IPS-11a (cell line): ENCODE data around the gene CHL1.

Experiments used
- H3K4me3 ChIP-seq: one replicate; pipeline ENCODE4 v1.5.1; 2013; ENCODE audit warnings: low read depth, low read length, control low read depth

The CHL1 gene

GRCh38 chr3:217948-218347 is 21.4 kb downstream of the CHL1 start:
- no peak overlapping the region for H3K4me3 ChIP-seq

DNA sequence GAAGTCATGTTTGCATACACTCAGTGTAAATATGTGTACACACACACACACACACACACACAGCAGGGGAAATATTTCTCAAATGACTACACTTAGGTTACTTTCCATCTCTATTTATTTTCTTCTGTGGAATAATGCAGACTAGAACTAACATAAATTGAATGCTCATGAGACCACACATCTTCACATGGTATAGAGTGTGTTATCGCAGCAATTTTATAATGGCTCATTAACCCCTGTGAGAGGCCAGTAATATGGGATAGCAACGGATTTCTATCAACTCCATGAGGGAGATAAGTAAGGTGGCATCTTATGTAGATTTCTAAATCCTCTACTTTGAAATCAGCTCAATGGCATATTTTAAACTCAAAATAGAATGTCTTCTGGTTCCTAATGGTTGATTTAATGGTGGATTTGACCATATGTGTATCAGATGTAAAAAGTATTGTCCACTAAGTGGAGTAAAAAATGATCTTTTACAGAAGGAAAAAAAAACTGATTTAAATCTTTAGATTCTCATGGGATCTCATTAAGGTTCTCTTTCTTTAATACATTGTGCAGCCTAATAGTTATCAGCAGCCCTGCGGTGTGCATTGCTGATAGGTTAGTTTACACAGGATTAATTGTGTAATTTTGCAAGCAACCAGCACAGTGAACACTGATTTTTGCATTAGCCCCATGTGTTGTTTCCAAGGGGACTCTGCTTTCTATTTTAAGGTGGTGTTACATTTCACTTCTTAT is 32.0 kb downstream of the CHL1 start:
- H3K4me3 ChIP-seq: no peak overlapping the region

GRCh38 chr3:229183-229661 is 32.7 kb downstream of the CHL1 start:
- no peak overlapping the region for H3K4me3 ChIP-seq

GRCh38 chr3:236881-237280 is 40.3 kb downstream of the CHL1 start:
- no peak overlapping the region for H3K4me3 ChIP-seq

GRCh38 chr3:242602-243355 is 46.2 kb downstream of the CHL1 start:
- no peak overlapping the region for H3K4me3 ChIP-seq

GRCh38 chr3:243356-243725 is 46.8 kb downstream of the CHL1 start:
- no peak overlapping the region for H3K4me3 ChIP-seq

DNA sequence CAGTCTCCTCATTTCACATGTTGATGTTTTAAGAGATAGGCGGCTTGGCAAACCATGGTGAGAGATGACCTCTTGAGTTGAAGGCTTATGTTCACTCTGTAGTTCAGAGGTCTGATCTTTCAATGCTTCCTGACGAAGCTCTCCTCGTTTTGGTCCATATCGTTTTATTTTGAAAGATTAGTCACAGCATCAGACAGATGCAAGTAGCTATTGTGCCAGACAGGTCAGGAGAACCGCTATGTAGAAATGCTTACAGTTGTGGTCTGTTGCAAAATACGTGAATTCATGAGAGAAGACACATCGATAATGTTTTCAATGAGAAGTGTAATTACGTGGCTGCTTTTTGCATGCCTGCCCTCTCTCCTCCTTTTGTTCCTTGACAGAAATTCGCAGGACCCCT is 47.5 kb downstream of the CHL1 start:
- H3K4me3 ChIP-seq: no peak overlapping the region

- H3K4me3 ChIP-seq: no peak overlapping the region
Measured at GRCh38 chr3:247916-248315, 51.4 kb downstream of the CHL1 start.

DNA sequence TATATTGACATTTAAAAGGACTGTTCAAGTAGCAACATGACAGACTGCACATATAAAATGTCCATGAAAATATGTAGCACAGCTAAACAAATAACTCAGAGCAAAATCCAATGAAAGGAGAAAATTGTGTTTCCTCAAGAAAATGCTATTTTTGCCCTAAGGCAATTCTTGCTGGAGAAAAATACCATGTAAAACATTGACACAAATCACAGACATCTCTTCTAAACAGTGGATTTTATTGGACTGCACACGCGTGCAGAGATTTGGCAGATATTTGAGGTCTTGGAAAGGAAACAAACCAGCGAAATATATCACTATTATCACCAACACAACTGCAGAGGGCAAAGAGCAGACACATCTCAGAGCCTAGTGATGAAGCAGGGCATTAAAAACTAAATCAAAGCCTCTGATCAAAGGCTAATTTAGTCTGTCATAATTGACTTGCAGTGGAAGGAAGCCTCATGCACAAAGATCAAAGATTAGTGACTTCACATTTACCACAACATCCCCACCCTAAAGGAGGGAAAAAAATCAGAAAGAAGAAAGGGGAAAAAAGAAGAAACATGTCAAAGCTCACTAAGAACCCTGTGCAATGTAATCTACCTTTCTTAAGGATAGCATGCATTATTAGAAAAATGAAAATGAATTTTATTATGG is 52.4 kb downstream of the CHL1 start:
- H3K4me3 ChIP-seq: no peak overlapping the region

- H3K4me3 ChIP-seq: no peak overlapping the region
Measured at GRCh38 chr3:249587-250262, 53.2 kb downstream of the CHL1 start.

GRCh38 chr3:256501-256900 is 59.9 kb downstream of the CHL1 start:
- H3K4me3 ChIP-seq: no peak overlapping the region

DNA sequence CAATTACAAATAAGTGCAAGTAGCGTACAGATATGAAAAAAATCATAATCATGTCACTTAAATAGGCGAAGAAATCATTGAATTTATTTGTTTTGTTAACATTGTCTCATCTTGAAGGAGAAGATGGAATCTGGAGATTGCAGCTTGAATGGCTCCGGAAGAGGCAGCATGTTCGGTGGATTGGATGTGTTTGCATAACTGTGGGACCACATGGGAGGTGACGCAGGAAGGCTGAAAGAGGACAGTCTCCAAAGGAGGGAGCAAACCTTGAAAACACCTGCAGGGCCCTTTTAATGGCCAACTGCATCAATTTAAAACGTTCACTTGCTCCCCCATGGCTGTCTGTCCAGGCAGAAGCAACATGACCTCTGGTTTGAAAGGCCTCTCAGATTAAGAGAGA is 61.3 kb downstream of the CHL1 start:
- H3K4me3 ChIP-seq: no peak overlapping the region

DNA sequence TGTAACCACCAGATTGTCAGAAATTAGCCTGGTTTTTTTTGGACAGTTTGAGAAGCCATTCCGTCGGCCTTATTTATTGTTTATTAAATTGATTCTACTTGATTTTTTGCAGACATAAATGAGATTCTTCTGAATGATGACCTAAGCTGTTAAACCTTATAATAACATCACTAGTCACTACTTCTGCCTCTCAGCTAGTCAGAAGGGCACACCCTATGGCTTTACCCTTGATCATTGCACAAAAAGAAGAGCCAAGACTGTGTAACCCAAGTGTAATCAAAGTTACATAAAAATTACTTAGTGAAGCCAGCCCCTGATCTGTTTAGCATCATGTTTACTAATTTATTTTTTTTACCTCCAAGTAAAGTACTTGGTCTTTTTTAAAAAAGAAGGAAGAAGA is 64.3 kb downstream of the CHL1 start:
- no peak overlapping the region for H3K4me3 ChIP-seq

GRCh38 chr3:263393-263792 is 66.8 kb downstream of the CHL1 start:
- H3K4me3 ChIP-seq: no peak overlapping the region

- H3K4me3 ChIP-seq: no peak overlapping the region
Measured at GRCh38 chr3:264394-265156, 68.0 kb downstream of the CHL1 start.

DNA sequence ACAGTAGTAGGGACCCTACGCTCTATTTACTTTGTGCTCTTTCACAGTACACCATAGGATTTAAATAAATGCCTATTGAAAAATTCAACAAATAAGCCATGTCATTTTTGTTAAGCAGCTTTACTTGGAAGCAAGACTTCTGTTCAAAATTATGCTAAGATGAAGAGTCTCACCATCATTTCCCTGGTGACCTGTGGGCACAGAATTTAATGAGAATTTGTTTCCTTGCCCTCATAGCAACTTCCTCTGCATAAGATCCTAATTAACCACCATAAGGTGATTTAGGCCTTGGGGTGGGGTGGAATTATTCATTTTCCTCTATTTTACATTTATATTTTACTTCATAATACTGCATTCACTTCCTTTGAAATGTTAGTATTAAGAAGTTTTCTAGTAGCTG is 70.5 kb downstream of the CHL1 start:
- no peak overlapping the region for H3K4me3 ChIP-seq

DNA sequence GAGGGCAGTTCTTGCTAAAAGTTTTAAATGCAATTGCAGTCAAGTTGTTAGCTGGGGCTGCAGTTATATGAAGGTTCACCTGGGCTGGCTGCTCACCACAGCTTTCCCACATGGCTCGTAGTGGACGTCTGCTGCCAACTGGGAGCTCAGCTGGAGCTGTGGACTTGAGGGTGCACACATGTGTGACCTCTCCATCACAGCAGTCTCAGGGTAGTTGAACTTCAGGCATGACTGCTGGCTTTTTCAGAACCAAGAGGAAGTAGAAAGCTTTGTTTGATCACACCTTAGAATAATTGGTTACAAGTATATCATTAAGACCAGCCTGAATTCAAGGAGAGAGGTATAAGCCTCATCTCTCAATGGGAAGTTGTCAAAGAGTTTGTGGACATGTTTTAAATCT is 74.1 kb downstream of the CHL1 start:
- H3K4me3 ChIP-seq: no peak overlapping the region

DNA sequence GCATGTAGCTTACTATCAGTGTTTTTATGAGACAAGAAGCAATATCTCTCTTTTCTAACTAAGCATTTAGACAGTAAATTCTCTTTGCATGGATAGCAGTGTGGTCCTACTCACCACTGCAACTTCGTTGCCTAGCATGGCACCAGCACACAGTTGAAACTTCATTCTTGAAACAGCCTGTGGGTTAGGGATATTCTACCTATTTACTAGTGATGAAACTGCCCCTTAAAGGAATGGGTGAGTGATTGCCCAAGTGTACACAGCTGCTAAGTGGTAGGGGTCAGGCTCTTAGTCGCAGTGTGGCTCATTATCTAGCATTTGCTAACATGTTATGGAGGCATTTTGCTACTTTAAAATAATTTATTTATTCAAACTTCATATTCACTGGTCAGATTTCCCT is 78.4 kb downstream of the CHL1 start:
- no peak overlapping the region for H3K4me3 ChIP-seq

GRCh38 chr3:277873-278272 is 81.3 kb downstream of the CHL1 start:
- no peak overlapping the region for H3K4me3 ChIP-seq

DNA sequence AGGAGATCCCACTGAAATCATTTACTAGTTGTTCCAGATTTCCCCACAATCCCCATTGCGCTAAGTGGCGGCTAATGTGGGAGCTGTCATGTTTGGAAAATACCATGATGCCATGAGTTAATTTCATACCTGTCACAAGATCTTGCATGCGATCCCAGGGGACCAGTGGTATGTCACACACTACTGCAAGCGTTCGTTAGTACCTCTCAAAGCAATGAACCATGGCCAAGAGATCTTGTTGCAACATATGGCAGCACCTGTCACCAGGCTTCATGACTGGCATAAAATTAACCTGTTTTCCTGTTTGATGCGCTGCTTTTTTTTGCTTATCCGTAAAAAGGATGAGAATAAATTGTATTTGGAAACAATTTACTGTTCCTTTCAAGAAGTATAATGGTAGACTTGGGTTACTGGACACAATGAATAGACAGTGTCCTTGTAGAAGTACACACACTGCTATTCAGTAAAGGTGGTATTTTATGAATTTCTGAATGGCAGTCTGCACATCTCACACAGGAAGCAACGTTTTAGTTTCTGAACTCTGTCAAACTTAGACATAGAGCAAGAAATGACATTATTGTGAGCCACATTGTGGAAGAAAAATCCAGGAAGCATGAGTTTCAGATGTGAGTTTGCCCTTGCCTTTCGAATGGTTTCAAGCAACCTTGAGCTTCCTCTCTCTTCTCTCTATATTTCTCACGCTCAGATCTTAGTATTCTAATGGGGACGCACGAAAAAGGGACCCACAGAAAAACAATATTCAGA is 81.9 kb downstream of the CHL1 start:
- H3K4me3 ChIP-seq: no peak overlapping the region
